ENCODE data around the gene ACOX3.

GRCh38 chr4:8488791-8489369 lies 48.4 kb upstream of the ACOX3 start:
- no peak for TF ChIP-seq POLR2A (IDR thresholded peaks at IDR 0.05; ENCODE audit: low read depth, low read length)
- no peak for TF ChIP-seq POLR2AphosphoS5 (IDR thresholded peaks at IDR 0.05; ENCODE audit: low read depth, low read length)
- no peak for TF ChIP-seq POU2F2 (IDR thresholded peaks at IDR 0.05; ENCODE audit: low read depth, low read length)
- TF ChIP-seq TAF1 (IDR thresholded peaks at IDR 0.05; ENCODE audit: low read depth, low read length): no peak
- no peak for TF ChIP-seq SPI1 (IDR thresholded peaks at IDR 0.05; ENCODE audit: low read depth, low read length)
- TF ChIP-seq PAX5 (IDR thresholded peaks at IDR 0.05; ENCODE audit: insufficient read depth, low read length, severe bottlenecking): no peak

Measured in GM12891 (cell line).